ENCODE measurements around the gene GNA12. TPM values are rescaled to one million over a fixed set of nuclear protein-coding genes. Genes with fewer than 3 reads are reported as not detected.

The GNA12 gene
- total RNA-seq, 1 experiment from 2014 or later: 15.0 TPM

- no peaks in the 10 kb centered on the region for H3K27me3 ChIP-seq (ENCODE audit: low read length)
- no peaks in the 10 kb centered on the region for H3K9me2 ChIP-seq (replicated peaks; ENCODE audit: low read length)
- H3K79me2 ChIP-seq (ENCODE audit: low read length): no peaks in the 10 kb centered on the region
- DNase-seq (no peak), ATAC-seq (no peak)
- H4K20me1 ChIP-seq (ENCODE audit: low read length): no peaks in the 10 kb centered on the region
- ChIA-PET POLR2A (ENCODE audit: unreplicated experiment) (no interaction called here), CTCF (no interaction called here)
- no peak overlapping the region for H3K4me3 ChIP-seq (ENCODE audit: low read length)
- intact Hi-C loops (cut with micrococcal nuclease): loop anchor here (5.0 kb wide), 1 partner anchor 139 kb away; no protein-coding TSS in a partner anchor
- 0 out of 2 replicates have a peak, but pooled peaks cover 3% of the 10 kb centered on the region for H3K4me1 ChIP-seq (ENCODE audit: insufficient read depth, low read length)
- H3K36me3 ChIP-seq (ENCODE audit: low read depth, low read length): no peaks in the 10 kb centered on the region
- no TSS peak for BruUV-seq (replicated peaks)
- no peak overlapping the region for H2AFZ ChIP-seq (ENCODE audit: low read length)
- H3K4me2 ChIP-seq (ENCODE audit: low read length): no peak overlapping the region
- no peak overlapping the region for H3K27ac ChIP-seq (ENCODE audit: low read length)
- no peaks in the 10 kb centered on the region for H3K9me3 ChIP-seq (ENCODE audit: low read length)
- no peaks in the 10 kb centered on the region for H3F3A ChIP-seq (ENCODE audit: low read length, unreplicated experiment)
- TF ChIP-seq EZH2 (IDR thresholded peaks at IDR 0.05; ENCODE audit: low read length, unreplicated experiment) (no peak), EZH2phosphoT487 (IDR thresholded peaks at IDR 0.05; ENCODE audit: borderline replicate concordance, low read length) (no peak), CTCF (conservative IDR thresholded peaks at IDR 0.05; ENCODE audit: low read depth, low read length) (no peak)
- H3K9ac ChIP-seq (ENCODE audit: low read length): no peak overlapping the region
These were observed 120.8 kb downstream of the GNA12 start for GRCh38 chr7:2723138-2723850.

- ChIA-PET CTCF (no interaction called here), POLR2A (ENCODE audit: unreplicated experiment) (no interaction called here)
- H3K27ac ChIP-seq (ENCODE audit: low read length): no peak overlapping the region
- BruUV-seq (replicated peaks): no TSS peak
- TF ChIP-seq EZH2phosphoT487 (IDR thresholded peaks at IDR 0.05; ENCODE audit: borderline replicate concordance, low read length) (no peak), EZH2 (IDR thresholded peaks at IDR 0.05; ENCODE audit: low read length, unreplicated experiment) (no peak), CTCF (conservative IDR thresholded peaks at IDR 0.05; ENCODE audit: low read depth, low read length) (no peak)
- H3K79me2 ChIP-seq (ENCODE audit: low read length): no peaks in the 10 kb centered on the region
- no peaks in the 10 kb centered on the region for H3K9me2 ChIP-seq (replicated peaks; ENCODE audit: low read length)
- intact Hi-C loops (cut with micrococcal nuclease): loop anchor here (5.0 kb wide), 1 partner anchor 140 kb away; no protein-coding TSS in a partner anchor
- no peak for DNase-seq
- H4K20me1 ChIP-seq (ENCODE audit: low read length): no peaks in the 10 kb centered on the region
- no peaks in the 10 kb centered on the region for H3F3A ChIP-seq (ENCODE audit: low read length, unreplicated experiment)
- H3K9ac ChIP-seq (ENCODE audit: low read length): no peak overlapping the region
- H2AFZ ChIP-seq (ENCODE audit: low read length): no peak overlapping the region
- H3K9me3 ChIP-seq (ENCODE audit: low read length): no peaks in the 10 kb centered on the region
- H3K4me2 ChIP-seq (ENCODE audit: low read length): no peak overlapping the region
- H3K36me3 ChIP-seq (ENCODE audit: low read depth, low read length): no peaks in the 10 kb centered on the region
- H3K4me1 ChIP-seq (ENCODE audit: insufficient read depth, low read length): 0 out of 2 replicates have a peak, but pooled peaks cover 3% of the 10 kb centered on the region
- no peaks in the 10 kb centered on the region for H3K27me3 ChIP-seq (ENCODE audit: low read length)
- no peak for ATAC-seq
- no peak overlapping the region for H3K4me3 ChIP-seq (ENCODE audit: low read length)
These were observed 121.5 kb downstream of the GNA12 start for GRCh38 chr7:2722591-2722990.

GRCh38 chr7:2721842-2722241, 122.3 kb downstream of the GNA12 start:
- H4K20me1 ChIP-seq (ENCODE audit: low read length): no peaks in the 10 kb centered on the region
- BruUV-seq (replicated peaks): no TSS peak
- no peaks in the 10 kb centered on the region for H3K27me3 ChIP-seq (ENCODE audit: low read length)

More at GRCh38 chr7:2721842-2722241, 122.3 kb downstream of the GNA12 start:
- no peak for ATAC-seq
- Histone ChIP-seq H3K36me3 (ENCODE audit: low read depth, low read length) (no peaks in the 10 kb centered on the region), H3K4me3 (ENCODE audit: low read length) (no peak overlapping the region), H2AFZ (ENCODE audit: low read length) (no peak overlapping the region), H3K9ac (ENCODE audit: low read length) (no peak overlapping the region), H3K4me2 (ENCODE audit: low read length) (no peak overlapping the region), H3K9me3 (ENCODE audit: low read length) (no peaks in the 10 kb centered on the region), H3K4me1 (ENCODE audit: insufficient read depth, low read length) (0 out of 2 replicates have a peak, but pooled peaks cover 3% of the 10 kb centered on the region), H3K79me2 (ENCODE audit: low read length) (no peaks in the 10 kb centered on the region), H3K27ac (ENCODE audit: low read length) (no peak overlapping the region), H3F3A (ENCODE audit: low read length, unreplicated experiment) (no peaks in the 10 kb centered on the region), H3K9me2 (replicated peaks; ENCODE audit: low read length) (no peaks in the 10 kb centered on the region)
- TF ChIP-seq EZH2 (IDR thresholded peaks at IDR 0.05; ENCODE audit: low read length, unreplicated experiment) (no peak), EZH2phosphoT487 (IDR thresholded peaks at IDR 0.05; ENCODE audit: borderline replicate concordance, low read length) (no peak), CTCF (conservative IDR thresholded peaks at IDR 0.05; ENCODE audit: low read depth, low read length) (no peak)
- no peak for DNase-seq
- intact Hi-C loops (cut with micrococcal nuclease): loop anchor here (1.0 to 5.0 kb wide), 4 partner anchors 36 to 140 kb away; partner anchors contain the start of gene GNA12
- POLR2A ChIA-PET (ENCODE audit: unreplicated experiment): no interaction called here
- CTCF ChIA-PET: interaction anchor here (1.3 kb wide), 1 partner anchor 39 kb away, joined by 7 read pairs; no protein-coding TSS in a partner anchor

All from PC-3 (cell line).